Activated CD4-positive, alpha-beta T cell treated with anti-CD3 and anti-CD28 coated beads, Interleukin-2, amount 10 ng/mL, durations not matched to agents 24 days and 14 days (primary cell): ENCODE data around the gene ELK3. TPM values are rescaled to one million over a fixed set of nuclear protein-coding genes. Genes with fewer than 3 reads are reported as not detected.
"Not testable (repeated sequence)": the region's sequence is repeated elsewhere in the genome, so short reads cannot be mapped to it uniquely, and the experiment has no call there.

Experiments
- DNase-seq: peaks from one replicate; pipeline ENCODE4 v3.0.0; 2022
- H3K27ac Mint-ChIP-seq: one replicate; pipeline ENCODE4 v1.8.0; 2022; ENCODE audit warnings: mild to moderate bottlenecking, mixed read lengths
- H3K27me3 Mint-ChIP-seq: one replicate; pipeline ENCODE4 v1.8.0; 2022; ENCODE audit warnings: mixed read lengths
- H3K36me3 Mint-ChIP-seq: one replicate; pipeline ENCODE4 v1.8.0; 2022; ENCODE audit warnings: low read depth, mild to moderate bottlenecking, mixed read lengths
- H3K4me1 Mint-ChIP-seq: one replicate; pipeline ENCODE4 v1.8.0; 2021; ENCODE audit warnings: mixed read lengths
- H3K4me3 Mint-ChIP-seq: one replicate; pipeline ENCODE4 v1.8.0; 2022; ENCODE audit warnings: mild to moderate bottlenecking, moderate library complexity, mixed read lengths
- H3K9me3 Mint-ChIP-seq: one replicate; pipeline ENCODE4 v1.8.0; 2021; ENCODE audit warnings: mixed read lengths
- intact Hi-C: fragments of 100-400 bp; cut with micrococcal nuclease; formaldehyde crosslinking; loops from one replicate; pipeline ENCODE4 v1.15.1; 2023
- total RNA-seq: library from RNA; stranded (reverse); gene quantifications from 2 replicates; pipeline ENCODE4 v1.2.3, GENCODE V29; 2022

The ELK3 gene
- total RNA-seq, 1 donor from 2014 or later, result 33.5 TPM

DNA sequence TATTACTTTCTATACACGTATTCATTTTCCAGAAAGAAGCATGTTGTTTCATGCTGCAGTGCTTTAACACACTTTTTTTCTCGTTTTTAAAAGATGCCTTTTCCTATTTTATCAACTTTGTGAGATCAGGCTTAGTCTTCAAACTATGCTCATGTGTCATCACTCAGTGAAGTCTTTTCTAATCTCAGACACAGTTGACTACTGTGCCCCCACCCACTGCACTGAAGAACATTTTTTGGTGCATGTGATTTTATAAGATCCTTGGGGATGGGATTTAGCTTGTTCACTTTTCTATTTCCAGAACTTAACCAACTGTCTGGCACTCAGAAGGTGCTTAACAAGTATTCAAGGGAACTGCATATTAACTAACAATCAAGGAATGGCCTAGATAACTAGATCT, 120.5 kb downstream of the ELK3 start:
- Mint-ChIP-seq H3K36me3 (peaks cover 14% of the 10 kb centered on the region), H3K27me3 (no peaks in the 10 kb centered on the region), H3K4me1 (peaks cover 13% of the 10 kb centered on the region), H3K9me3 (no peaks in the 10 kb centered on the region), H3K4me3 (no peak overlapping the region), H3K27ac (no peak overlapping the region)
- DNase-seq, result no peak
- intact Hi-C loops, result loop anchor here (5.0 kb wide), 1 partner anchor 33 kb away; no protein-coding TSS in a partner anchor

DNA sequence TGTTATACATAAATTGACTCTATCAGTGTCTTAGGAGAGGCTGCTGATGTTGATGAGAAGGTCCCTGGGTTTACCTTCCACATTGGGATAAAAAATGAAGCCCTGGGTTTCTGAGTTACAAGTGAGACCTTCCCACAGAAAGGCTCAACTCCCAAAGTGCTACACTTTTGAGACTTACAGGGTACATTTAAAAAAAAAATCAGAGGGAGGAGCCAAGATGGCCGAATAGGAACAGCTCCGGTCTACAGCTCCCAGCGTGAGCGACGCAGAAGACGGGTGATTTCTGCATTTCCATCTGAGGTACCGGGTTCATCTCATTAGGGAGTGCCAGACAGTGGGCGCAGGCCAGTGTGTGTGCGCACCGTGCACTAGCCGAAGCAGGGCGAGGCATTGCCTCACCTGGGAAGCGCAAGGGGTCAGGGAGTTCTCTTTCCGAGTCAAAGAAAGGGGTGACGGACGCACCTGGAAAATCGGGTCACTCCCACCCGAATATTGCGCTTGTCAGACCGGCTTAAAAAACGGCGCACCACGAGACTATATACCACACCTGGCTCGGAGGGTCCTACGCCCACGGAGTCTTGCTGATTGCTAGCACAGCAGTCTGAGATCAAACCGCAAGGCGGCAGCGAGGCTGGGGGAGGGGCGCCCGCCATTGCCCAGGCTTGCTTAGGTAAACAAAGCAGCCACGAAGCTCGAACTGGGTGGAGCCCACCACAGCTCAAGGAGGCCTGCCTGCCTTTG, 121.7 kb downstream of the ELK3 start:
- intact Hi-C loops, H3K9me3 Mint-ChIP-seq, H3K27me3 Mint-ChIP-seq: not testable (repeated sequence)
- Mint-ChIP-seq H3K36me3 (peaks cover 11% of the 10 kb centered on the region), H3K4me1 (peaks cover 13% of the 10 kb centered on the region), H3K27ac (peak overlapping the region; percentile 90), H3K4me3 (peak overlapping the region; percentile 88)
- peak; percentile 73 for DNase-seq

DNA sequence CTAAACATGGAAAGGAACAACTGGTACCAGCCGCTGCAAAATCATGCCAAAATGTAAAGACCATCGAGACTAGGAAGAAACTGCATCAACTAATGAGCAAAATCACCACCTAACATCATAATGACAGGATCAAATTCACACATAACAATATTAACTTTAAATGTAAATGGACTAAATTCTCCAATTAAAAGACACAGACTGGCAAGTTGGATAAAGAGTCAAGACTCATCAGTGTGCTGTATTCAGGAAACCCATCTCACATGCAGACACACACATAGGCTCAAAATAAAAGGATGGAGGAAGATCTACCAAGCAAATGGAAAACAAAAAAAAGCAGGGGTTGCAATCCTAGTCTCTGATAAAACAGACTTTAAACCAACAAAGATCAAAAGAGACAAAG, 123.6 kb downstream of the ELK3 start:
- Mint-ChIP-seq H3K4me1 (peaks cover 13% of the 10 kb centered on the region), H3K36me3 (peaks cover 17% of the 10 kb centered on the region)
- H3K4me3 Mint-ChIP-seq, H3K27me3 Mint-ChIP-seq, intact Hi-C loops, H3K27ac Mint-ChIP-seq, H3K9me3 Mint-ChIP-seq, DNase-seq: not testable (repeated sequence)

Other genes starting within 250 kb of the ELK3 start
- 0.09 and 0.38 TPM in 2 replicates for gene HAL, start 198.0 kb upstream of the ELK3 start, total RNA-seq
- gene LTA4H, start 158.8 kb upstream of the ELK3 start, total RNA-seq, result 63.4 and 64.1 TPM in 2 replicates
- gene CDK17, start 206.1 kb downstream of the ELK3 start, total RNA-seq, result 28.0 and 30.5 TPM in 2 replicates